ENCODE measurements around the gene KAT2B.

The KAT2B gene

DNA sequence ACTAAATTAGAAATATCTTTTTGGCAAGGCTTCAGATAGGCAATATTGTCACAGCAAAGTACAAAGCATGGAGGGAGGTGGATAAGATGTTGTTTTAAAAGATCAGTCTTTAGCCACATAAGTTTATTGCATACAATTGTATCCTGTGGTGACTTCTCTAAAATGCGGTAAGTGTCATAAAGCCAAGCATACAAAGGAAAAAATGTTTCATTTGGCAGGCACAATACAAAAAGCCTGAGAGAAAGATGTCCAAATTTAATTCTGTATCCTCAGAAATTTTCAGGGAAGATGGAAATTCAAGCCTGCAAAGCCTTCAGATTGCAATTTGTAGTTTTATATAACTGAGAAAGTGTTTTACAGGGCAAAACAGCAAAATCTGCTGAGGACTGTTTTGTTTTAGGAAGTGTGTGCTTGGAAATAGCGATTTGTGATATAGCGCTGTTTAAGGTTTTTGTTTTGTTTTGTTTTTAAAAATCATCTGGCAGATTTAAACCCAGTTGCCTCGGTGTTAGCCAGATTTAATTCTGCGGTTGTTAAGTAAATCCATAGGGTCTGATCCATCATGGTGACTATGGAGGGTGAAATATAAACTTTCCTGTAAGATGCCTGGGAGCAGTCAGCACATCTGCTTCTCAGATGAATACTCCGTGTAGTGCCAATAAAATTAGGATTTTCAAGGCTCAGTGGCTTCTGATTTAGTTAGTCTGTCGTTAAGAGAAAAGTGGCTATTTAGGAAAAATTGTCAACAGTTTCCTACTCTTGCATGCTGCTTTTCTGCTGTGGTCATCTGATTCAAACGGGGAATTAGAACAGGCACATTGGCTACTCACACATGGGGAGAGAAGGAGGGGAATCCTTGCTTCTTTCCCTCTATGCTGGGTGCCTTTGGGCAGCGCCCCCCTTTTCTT, 8.0 kb downstream of the KAT2B start:
- no peak for DNase-seq (ENCODE audit: extremely low read depth, low read depth)
- no peak overlapping the region for H3K4me3 ChIP-seq (replicated peaks; ENCODE audit: low read depth, low read length)
- no peak for TF ChIP-seq CTCF (IDR thresholded peaks at IDR 0.05; ENCODE audit: low read depth, low read length, missing control alignments)

GRCh38 chr3:20051123-20051806, 11.0 kb downstream of the KAT2B start:
- TF ChIP-seq CTCF (IDR thresholded peaks at IDR 0.05; ENCODE audit: low read depth, low read length, missing control alignments), result no peak
- DNase-seq (ENCODE audit: extremely low read depth, low read depth), result no peak
- H3K4me3 ChIP-seq (replicated peaks; ENCODE audit: low read depth, low read length), result no peak overlapping the region

- DNase-seq (ENCODE audit: extremely low read depth, low read depth), result no peak
- no peak overlapping the region for H3K4me3 ChIP-seq (replicated peaks; ENCODE audit: low read depth, low read length)
- TF ChIP-seq CTCF (IDR thresholded peaks at IDR 0.05; ENCODE audit: low read depth, low read length, missing control alignments), result no peak
Measured at GRCh38 chr3:20052851-20053250, 12.6 kb downstream of the KAT2B start.

DNA sequence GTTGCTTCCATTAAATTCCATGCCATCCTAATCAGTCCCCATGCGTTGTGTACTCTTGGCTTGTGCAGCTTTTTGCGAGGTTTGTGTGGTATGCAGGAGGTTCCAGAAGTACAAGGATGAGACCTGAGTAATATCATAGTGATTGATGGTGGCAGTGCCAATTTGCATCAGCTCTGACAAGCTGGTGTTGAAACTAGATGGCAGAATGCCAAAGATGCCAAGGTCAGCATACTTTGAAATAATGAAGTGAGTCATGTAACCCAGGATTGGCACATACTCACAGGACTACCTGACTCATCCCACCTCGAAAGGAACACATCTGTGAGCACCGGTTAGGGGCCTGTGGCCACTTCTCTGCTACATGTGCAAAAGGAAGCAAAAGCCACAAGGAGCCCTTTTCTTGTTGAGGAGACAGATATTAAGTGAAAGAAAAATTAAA, 14.3 kb downstream of the KAT2B start:
- no peak for DNase-seq (ENCODE audit: extremely low read depth, low read depth)
- H3K4me3 ChIP-seq (replicated peaks; ENCODE audit: low read depth, low read length), result no peak overlapping the region
- no peak for TF ChIP-seq CTCF (IDR thresholded peaks at IDR 0.05; ENCODE audit: low read depth, low read length, missing control alignments)

DNA sequence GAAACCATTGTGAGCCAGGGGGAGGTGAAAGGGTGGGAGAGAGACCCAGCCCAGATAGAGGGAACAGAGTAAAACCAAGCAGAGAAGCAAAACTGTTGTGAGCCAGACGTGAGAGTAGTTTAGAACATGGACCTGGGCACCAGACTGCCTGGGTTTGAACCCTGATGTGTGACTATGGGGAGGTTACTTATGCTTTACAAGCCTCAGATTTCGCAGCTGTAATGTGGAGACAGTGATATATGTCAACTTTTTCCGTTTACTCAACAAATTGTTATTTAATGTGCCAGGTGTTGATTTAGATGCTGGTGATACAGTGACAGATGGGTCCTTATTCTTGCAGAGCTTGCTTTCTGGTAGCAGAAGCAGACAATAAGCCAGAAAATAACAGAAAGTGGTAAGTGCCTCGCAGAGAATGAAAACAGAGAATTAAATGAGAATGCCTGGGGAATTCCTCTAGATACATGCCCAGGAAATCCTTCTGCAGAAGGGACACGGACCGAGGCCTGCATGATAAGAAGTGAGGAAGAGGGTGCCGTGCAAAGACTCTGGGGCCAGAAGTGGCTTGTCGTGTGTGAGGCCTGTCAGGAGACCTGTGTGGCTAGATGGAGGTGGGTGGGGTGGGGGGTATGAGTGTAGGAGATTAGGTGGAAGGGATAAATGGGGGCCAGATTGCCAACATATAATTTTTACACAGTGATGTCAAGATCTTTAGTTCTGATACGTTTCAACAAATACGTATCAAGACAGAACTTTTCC, 15.0 kb downstream of the KAT2B start:
- no peak for DNase-seq (ENCODE audit: extremely low read depth, low read depth)
- TF ChIP-seq CTCF (IDR thresholded peaks at IDR 0.05; ENCODE audit: low read depth, low read length, missing control alignments), result no peak
- H3K4me3 ChIP-seq (replicated peaks; ENCODE audit: low read depth, low read length), result no peak overlapping the region

DNA sequence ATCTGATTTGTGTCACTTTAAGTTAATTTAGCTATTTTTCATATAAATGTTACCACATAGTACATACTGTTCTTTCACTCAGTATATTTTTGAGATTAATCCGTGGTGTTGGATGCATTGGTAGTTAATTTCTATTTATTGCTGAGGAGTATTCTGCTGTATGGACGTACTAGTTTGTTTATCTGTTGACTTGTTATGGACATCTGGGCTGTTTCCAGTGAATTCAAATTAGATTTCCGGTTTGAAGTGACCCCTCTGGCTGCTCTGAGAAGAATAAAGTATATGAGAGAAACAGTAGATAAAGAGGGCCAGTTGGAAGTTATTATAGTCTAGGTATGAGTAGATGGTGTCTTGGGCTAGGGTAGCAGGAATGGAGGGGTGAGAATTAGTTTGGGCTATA, 15.6 kb downstream of the KAT2B start:
- no peak for DNase-seq (ENCODE audit: extremely low read depth, low read depth)
- H3K4me3 ChIP-seq (replicated peaks; ENCODE audit: low read depth, low read length), result no peak overlapping the region
- TF ChIP-seq CTCF (IDR thresholded peaks at IDR 0.05; ENCODE audit: low read depth, low read length, missing control alignments), result no peak

Data from HFF-Myc (cell line).